HK-2 (cell line): Measurements from ENCODE around the gene SLC27A5.
"Not testable (repeated sequence)": the region's sequence is repeated elsewhere in the genome, so short reads cannot be mapped to it uniquely, and the experiment has no call there.

Experiments used
- DNase-seq: peaks from one replicate; pipeline ENCODE4 v3.0.0-alpha.2; 2018; ENCODE audit not compliant: unreplicated experiment

The SLC27A5 gene

GRCh38 chr19:58468216-58468839, 43.5 kb downstream of the SLC27A5 start:
- DNase-seq, result no peak

DNA sequence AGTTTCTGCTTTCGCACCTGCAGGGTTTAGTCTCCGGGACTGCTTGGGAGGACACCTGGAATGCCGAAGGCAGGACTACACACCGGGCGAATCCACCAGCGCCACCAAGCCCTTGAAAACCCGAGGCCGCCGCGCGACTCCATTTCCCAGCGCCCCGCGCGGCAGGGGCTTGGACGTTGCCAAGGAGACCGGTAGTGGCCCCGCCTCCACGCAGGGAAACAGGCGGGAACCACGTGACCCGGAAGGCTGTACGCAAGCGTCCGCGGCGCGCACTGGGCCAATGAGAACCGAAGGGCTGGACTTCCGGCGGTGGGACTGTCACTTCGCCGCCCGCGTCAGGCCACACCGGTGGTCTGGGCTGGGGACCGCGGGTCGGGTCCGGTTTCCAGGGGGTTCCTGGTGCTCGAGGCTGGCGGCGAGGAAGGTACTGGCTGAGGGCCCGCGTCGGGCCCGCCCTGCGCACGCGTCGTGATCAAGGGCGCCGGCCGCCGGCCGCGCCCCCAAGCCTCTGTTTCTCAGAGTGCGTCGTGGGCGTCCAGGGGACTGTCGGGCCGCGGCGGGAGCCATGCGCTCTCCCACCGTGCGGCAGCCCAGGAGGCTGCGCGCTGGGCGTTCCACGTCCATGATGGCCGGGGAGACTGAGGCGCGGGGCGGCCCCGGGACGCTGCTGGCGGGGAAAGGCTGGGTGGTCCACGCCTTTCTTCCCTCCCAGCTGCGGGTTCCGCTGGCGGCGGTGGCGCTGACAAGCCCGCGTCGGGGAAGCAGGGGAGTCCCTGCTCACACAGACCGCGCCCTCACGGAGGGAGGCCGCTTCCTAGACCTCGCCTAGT, 44.8 kb downstream of the SLC27A5 start, which contains the start of gene ZNF324:
TSS of gene ZNF324 (plus strand) at position 321 of the 830 bp plus-strand sequence. CDS start 2,106 bp downstream, outside the sequence.
- DNase-seq, result peak; percentile 99

- DNase-seq, result no peak
Observed at GRCh38 chr19:58466089-58466759, 45.6 kb downstream of the SLC27A5 start.

- DNase-seq, result no peak
Observed at GRCh38 chr19:58460039-58460438, 51.8 kb downstream of the SLC27A5 start.

- DNase-seq, result no peak
Observed at GRCh38 chr19:58456111-58456510, 55.7 kb downstream of the SLC27A5 start.

GRCh38 chr19:58455306-58455705, 56.5 kb downstream of the SLC27A5 start:
- DNase-seq, result no peak

DNA sequence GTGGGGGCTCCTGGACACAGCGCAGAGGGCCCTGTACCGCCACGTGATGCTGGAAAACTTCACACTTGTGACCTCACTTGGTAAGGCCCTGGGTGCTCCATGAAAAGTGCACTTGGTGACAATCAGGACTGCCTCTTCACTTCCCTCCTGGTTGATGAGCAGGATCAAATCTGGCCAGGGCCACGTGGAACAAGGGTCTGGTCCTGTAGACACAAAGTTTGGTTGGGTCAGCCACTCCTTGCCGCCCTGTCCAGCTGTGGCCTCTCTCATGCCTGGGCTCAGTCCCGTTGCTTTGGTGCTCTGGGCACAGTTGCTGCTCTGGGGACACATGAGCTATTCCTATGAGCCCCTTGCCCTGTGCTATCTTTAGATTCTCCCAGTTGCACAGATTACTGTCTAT, 58.0 kb downstream of the SLC27A5 start:
- DNase-seq, result no peak

DNA sequence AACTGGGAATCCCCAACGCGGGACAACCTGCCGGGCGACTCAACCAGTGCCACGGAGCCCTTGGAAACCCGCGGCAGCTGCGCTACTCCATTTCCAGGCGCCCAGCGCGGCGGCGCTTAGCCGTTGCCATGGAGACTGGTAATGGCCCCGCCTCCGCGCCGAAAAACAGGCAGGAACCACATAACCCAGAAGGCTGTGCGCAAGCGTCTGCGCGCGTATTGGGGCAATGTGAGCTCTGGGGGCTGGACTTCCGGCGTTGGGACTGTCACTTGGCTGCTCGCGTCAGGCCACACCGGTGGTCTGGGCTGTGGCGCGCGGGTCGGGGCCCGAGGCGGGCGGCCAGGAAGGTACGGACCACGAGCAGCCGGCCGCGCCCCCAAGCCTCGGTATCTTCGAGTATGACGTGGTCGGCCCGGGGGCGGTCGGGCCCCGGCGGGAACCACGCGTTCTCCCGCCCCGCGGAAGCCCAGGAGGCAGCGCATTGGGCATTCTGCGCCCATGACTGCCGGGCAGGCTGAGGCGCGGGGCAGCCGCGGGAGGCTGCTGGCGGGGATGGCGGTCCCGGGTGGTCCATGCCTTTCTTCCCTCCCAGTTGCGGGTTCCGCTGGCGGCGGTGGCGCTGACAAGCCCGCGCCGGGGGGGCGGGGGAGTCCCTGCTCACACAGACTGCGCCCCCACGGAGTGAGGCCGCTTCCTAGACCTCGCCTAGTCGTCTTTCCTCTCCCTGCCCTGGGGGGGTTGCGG, 60.3 kb downstream of the SLC27A5 start, which contains the start of gene ZNF324B:
TSS of gene ZNF324B (plus strand) at position 265 of the 744 bp plus-strand sequence. CDS start 2,080 bp downstream, outside the sequence.
- DNase-seq, result peak; percentile 97

DNA sequence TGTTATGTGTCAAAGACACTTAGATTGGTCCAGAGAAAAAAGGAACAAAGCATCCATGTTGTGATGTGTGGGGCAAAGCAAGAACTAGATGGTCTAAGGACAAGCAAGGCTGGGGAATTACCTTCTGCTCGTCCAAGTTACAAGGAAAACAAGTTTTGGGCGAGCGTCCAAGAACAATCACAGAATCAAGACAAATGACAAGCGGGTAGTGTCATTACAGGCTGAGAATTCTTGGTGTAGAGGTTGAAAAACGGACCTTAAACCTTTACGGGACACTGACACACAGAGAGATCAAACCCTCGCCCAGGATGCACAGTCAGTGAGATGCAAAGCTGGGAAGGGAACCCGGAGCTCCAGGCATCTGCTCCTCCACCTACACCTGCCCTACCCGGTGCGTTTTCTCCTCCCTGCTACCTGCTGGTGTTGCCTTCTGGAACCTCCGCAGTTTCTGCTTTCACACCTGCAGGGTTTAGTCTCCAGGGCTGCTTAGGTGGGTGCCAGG, 60.9 kb downstream of the SLC27A5 start:
- DNase-seq, result no peak

DNA sequence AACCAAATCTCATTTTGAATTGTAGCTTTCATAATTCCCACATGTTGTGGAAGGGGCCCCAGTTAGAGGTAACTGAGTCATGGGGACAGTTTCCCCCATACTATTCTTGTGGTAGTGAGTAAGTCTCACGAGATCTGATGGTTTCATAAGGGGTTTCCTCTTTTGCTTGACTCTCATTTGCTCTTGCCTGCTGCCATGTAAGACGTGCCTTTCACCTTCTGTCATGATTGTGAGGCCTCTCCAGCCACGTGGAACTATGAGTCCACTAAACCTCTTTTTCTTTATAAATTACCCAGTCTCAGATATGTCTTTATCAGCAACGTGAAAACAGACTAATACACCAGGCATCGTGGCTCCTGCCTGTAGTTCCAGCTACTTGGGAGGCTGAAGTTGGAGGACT, 61.8 kb downstream of the SLC27A5 start:
- DNase-seq, result not testable (repeated sequence)

DNA sequence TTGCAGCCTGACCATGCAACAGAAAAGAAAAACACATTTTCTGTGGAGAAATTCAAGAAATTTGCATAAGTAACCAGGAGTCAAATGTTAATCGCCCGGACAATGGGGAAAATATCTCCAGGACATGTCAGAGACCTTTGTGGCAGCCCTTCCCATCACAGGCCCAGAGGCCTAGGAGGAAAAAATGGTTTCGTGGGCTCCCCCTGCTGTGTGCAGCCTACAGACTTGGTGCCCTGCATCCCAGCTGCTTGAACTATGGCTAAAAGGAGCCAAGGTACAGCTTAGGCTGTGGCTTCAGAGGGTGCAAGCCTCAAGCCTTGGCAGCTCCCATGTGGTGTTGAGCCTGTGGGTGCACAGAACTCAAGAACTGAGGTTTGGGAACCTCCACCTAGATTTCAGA, 62.9 kb downstream of the SLC27A5 start:
- not testable (repeated sequence) for DNase-seq
